Liver (tissue), 9 donors: ENCODE measurements around the gene ATF4. TPM values are rescaled to one million over a fixed set of nuclear protein-coding genes. Genes with fewer than 3 reads are reported as not detected.

Source experiments
- DNase-seq: peaks from one replicate; pipeline ENCODE4 v3.0.0-alpha.2; 2017; ENCODE audit warnings: low spot score
- H3K27ac ChIP-seq, 2 donors: one replicate each; pipeline ENCODE4 v1.7.0; 2013; ENCODE audit warnings: inconsistent platforms in 2 of 2, low read length in 2 of 2, control low read depth in 1 of 2, low read depth in 1 of 2, mild to moderate bottlenecking in 1 of 2
- H3K27me3 ChIP-seq, 4 donors: one replicate each; pipeline versions ENCODE4 v1.6.1 to v1.7.0; 2013; ENCODE audit warnings: low read length in 3 of 4, inconsistent platforms in 1 of 4, mild to moderate bottlenecking in 1 of 4, moderate library complexity in 1 of 4; ENCODE audit not compliant: control insufficient read depth in 4 of 4, insufficient read depth in 4 of 4
- H3K36me3 ChIP-seq, 4 donors: one replicate each; pipeline versions ENCODE4 v1.6.1 to v1.7.0; 2013; ENCODE audit warnings: low read length in 3 of 4, mild to moderate bottlenecking in 3 of 4, low read depth in 1 of 4, moderate library complexity in 1 of 4; ENCODE audit not compliant: control insufficient read depth in 4 of 4, insufficient read depth in 3 of 4
- H3K4me1 ChIP-seq, 4 donors: one replicate each; pipeline versions ENCODE4 v1.6.1 to v1.7.0; 2013; ENCODE audit warnings: low read length in 3 of 4, mild to moderate bottlenecking in 3 of 4, moderate library complexity in 1 of 4; ENCODE audit not compliant: control insufficient read depth in 4 of 4, insufficient read depth in 4 of 4
- H3K4me3 ChIP-seq, 3 donors: one replicate each; pipeline versions ENCODE4 v1.6.1 to v1.7.0; 2013; ENCODE audit warnings: low read length in 3 of 3, control low read depth in 1 of 3, low read depth in 1 of 3, mild to moderate bottlenecking in 1 of 3
- H3K9ac ChIP-seq, 2 donors: one replicate each; pipeline ENCODE4 v1.7.0; 2013; ENCODE audit warnings: low read length in 2 of 2, mild to moderate bottlenecking in 2 of 2, moderate library complexity in 2 of 2, control low read depth in 1 of 2, low read depth in 1 of 2
- H3K9me3 ChIP-seq, 4 donors: one replicate each; pipeline versions ENCODE4 v1.6.1 to v1.7.0; 2013; ENCODE audit warnings: low read length in 3 of 4; ENCODE audit not compliant: control insufficient read depth in 4 of 4
- ATF3 ChIP-seq: IDR thresholded peaks from 2 replicates; pipeline ENCODE4 v1.6.1; 2016; ENCODE audit warnings: antibody characterized with exemption
- EGR1 ChIP-seq, 2 donors: IDR thresholded peaks; 2 replicates each; pipeline ENCODE4 v1.6.1; 2016 to 2018; ENCODE audit warnings: antibody characterized with exemption in 2 of 2, low read depth in 2 of 2
- FOXA1 ChIP-seq: IDR thresholded peaks from 2 replicates; pipeline ENCODE4 v1.6.1; 2016; ENCODE audit warnings: antibody characterized with exemption
- FOXA2 ChIP-seq: IDR thresholded peaks from 2 replicates; pipeline ENCODE4 v1.6.1; 2016; ENCODE audit warnings: antibody characterized with exemption
- GABPA ChIP-seq, 2 donors: IDR thresholded peaks in 1 of 2; conservative IDR thresholded peaks in 1 of 2; 2 replicates each; pipeline ENCODE4 v1.6.1; 2016; ENCODE audit warnings: antibody characterized with exemption in 2 of 2, mild to moderate bottlenecking in 1 of 2, moderate library complexity in 1 of 2
- HNF4G ChIP-seq: IDR thresholded peaks from 2 replicates; pipeline ENCODE4 v1.6.1; 2016; ENCODE audit warnings: antibody characterized with exemption
- JUND ChIP-seq, 2 donors: IDR thresholded peaks; 2 replicates each; pipeline ENCODE4 v1.6.1; 2016; ENCODE audit warnings: antibody characterized with exemption in 2 of 2
- MAX ChIP-seq: IDR thresholded peaks from 2 replicates; pipeline ENCODE4 v1.6.1; 2016; ENCODE audit warnings: antibody characterized with exemption
- NR2F2 ChIP-seq: IDR thresholded peaks from 2 replicates; pipeline ENCODE4 v1.6.1; 2016; ENCODE audit warnings: antibody characterized with exemption
- RAD21 ChIP-seq, 2 donors: IDR thresholded peaks; 2 replicates each; pipeline ENCODE4 v1.6.1; 2016; ENCODE audit warnings: antibody characterized with exemption in 2 of 2, mild to moderate bottlenecking in 2 of 2
- RXRA ChIP-seq, 2 donors: IDR thresholded peaks; 2 replicates each; pipeline ENCODE4 v1.6.1; 2017 to 2018; ENCODE audit warnings: antibody characterized with exemption in 2 of 2, mild to moderate bottlenecking in 1 of 2
- SP1 ChIP-seq: IDR thresholded peaks from 2 replicates; pipeline ENCODE4 v1.6.1; 2018; ENCODE audit warnings: antibody characterized with exemption, mild to moderate bottlenecking
- TAF1 ChIP-seq: conservative IDR thresholded peaks from 2 replicates; pipeline ENCODE4 v1.6.1; 2016; ENCODE audit warnings: antibody characterized with exemption, mild to moderate bottlenecking
- YY1 ChIP-seq: IDR thresholded peaks from 2 replicates; pipeline ENCODE4 v1.6.1; 2016; ENCODE audit warnings: antibody characterized with exemption, mild to moderate bottlenecking
- WGBS: extraction: QIAGEN DNeasy Blood & Tissue Kit; methylation state at CpG from one replicate; pipeline ENCODE4 v1.1.7; 2013; 5-methylcytosine and 5-hydroxymethylcytosine counted together
- polyA plus RNA-seq, 2 donors: library from polyadenylated mRNA; stranded (reverse) in 1 of 2; unstranded in 1 of 2; fragments of 200-250 nt in 1 of 2; fragments of >200 nt in 1 of 2; fragmentation: Nextera tagmentation in 1 of 2; extraction: Ambion mirVana in 1 of 2; gene quantifications; one replicate each; pipeline versions ENCODE4 v1.2.1 to v1.2.3, GENCODE V29; 2013 to 2015
- total RNA-seq, 2 donors: library from RNA; depleted of rRNA; stranded (reverse); fragments of >200 nt; gene quantifications; one replicate each; pipeline ENCODE4 v1.2.3, GENCODE V29; 2014
- TF ChIP-seq, protein P1 (sequence below): IDR thresholded peaks from 2 replicates; pipeline ENCODE4 v1.6.1; 2016; ENCODE audit warnings: antibody characterized with exemption, mild to moderate bottlenecking
- TF ChIP-seq, protein P2 (sequence below): IDR thresholded peaks from 2 replicates; pipeline ENCODE4 v1.6.1; 2016; ENCODE audit warnings: antibody characterized with exemption
- donor health status: healthy.
- donor health status: healthy.
- donor health status: healthy.
- donor health status: healthy.
- donor health status: healthy.

ATF4 gene
- total and polyA plus RNA-seq, 4 donors, result 112 to 211 (median 169) TPM

- no peak for DNase-seq
- no peak overlapping the region for H3K4me3 ChIP-seq
- H3K27me3 ChIP-seq, result no peaks in the 10 kb centered on the region
- H3K9me3 ChIP-seq, result no peaks in the 10 kb centered on the region
- H3K36me3 ChIP-seq, result peaks cover 16 to 69% (median 56%) of the 10 kb centered on the region in 4 donors
- no peak overlapping the region for H3K27ac ChIP-seq
- no peak for TF ChIP-seq NR2F2
- no peak for TF ChIP-seq JUND (IDR thresholded peaks at IDR 0.05)
- TF ChIP-seq, protein P1, sequence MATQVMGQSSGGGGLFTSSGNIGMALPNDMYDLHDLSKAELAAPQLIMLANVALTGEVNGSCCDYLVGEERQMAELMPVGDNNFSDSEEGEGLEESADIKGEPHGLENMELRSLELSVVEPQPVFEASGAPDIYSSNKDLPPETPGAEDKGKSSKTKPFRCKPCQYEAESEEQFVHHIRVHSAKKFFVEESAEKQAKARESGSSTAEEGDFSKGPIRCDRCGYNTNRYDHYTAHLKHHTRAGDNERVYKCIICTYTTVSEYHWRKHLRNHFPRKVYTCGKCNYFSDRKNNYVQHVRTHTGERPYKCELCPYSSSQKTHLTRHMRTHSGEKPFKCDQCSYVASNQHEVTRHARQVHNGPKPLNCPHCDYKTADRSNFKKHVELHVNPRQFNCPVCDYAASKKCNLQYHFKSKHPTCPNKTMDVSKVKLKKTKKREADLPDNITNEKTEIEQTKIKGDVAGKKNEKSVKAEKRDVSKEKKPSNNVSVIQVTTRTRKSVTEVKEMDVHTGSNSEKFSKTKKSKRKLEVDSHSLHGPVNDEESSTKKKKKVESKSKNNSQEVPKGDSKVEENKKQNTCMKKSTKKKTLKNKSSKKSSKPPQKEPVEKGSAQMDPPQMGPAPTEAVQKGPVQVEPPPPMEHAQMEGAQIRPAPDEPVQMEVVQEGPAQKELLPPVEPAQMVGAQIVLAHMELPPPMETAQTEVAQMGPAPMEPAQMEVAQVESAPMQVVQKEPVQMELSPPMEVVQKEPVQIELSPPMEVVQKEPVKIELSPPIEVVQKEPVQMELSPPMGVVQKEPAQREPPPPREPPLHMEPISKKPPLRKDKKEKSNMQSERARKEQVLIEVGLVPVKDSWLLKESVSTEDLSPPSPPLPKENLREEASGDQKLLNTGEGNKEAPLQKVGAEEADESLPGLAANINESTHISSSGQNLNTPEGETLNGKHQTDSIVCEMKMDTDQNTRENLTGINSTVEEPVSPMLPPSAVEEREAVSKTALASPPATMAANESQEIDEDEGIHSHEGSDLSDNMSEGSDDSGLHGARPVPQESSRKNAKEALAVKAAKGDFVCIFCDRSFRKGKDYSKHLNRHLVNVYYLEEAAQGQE, result no peak
- no peak for TF ChIP-seq TAF1
- TF ChIP-seq SP1, result no peak
- no peak for TF ChIP-seq EGR1 (IDR thresholded peaks at IDR 0.05; ENCODE audit: low read depth in 2 of 2)
- no peak overlapping the region for H3K9ac ChIP-seq
- WGBS, result 77% methylated on average over 4 of the region's 4 CpGs
- H3K4me1 ChIP-seq, result peaks cover 1 to 8% (median 7%) of the 10 kb centered on the region in 4 donors
Observed at GRCh38 chr22:39508393-39508792, 12.0 kb upstream of the ATF4 start.

DNA sequence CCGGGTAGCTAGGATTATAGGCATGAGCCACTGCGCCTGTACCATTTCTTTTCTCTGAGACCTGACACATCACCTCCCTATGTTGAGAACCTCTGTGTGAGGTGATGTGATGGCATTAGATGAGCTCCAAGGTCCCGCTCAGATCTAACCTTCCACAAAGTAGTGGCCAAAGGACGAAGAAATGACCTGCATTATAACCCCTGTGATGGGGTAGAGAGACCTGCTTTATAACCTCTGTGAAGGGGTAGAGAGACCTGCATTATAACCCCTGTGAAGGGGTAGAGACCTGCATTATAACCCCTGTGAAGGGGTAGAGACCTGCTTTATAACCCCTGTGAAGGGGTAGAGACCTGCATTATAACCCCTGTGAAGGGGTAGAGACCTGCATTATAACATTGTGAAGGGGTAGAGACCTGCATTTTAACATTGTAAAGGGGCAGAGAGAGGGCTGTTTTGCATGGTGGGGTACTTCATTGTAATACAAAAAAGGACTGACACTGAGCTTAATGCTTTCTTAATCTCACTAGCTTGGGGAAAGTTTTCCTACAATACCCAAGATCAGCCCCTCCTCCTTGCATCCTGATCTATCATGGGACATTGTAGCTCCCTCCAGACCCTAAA, 9.7 kb upstream of the ATF4 start:
- Histone ChIP-seq H3K9ac (no peak overlapping the region), H3K9me3 (no peaks in the 10 kb centered on the region), H3K27me3 (no peaks in the 10 kb centered on the region), H3K36me3 (peaks cover 15 to 77% (median 69%) of the 10 kb centered on the region in 4 donors), H3K27ac (no peak overlapping the region), H3K4me3 (no peak overlapping the region), H3K4me1 (peaks cover 0 to 8% (median 0%) of the 10 kb centered on the region in 4 donors)
- DNase-seq, result no peak
- TF ChIP-seq, protein P2, sequence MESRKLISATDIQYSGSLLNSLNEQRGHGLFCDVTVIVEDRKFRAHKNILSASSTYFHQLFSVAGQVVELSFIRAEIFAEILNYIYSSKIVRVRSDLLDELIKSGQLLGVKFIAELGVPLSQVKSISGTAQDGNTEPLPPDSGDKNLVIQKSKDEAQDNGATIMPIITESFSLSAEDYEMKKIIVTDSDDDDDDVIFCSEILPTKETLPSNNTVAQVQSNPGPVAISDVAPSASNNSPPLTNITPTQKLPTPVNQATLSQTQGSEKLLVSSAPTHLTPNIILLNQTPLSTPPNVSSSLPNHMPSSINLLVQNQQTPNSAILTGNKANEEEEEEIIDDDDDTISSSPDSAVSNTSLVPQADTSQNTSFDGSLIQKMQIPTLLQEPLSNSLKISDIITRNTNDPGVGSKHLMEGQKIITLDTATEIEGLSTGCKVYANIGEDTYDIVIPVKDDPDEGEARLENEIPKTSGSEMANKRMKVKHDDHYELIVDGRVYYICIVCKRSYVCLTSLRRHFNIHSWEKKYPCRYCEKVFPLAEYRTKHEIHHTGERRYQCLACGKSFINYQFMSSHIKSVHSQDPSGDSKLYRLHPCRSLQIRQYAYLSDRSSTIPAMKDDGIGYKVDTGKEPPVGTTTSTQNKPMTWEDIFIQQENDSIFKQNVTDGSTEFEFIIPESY, result no peak
- no peak for TF ChIP-seq RXRA (IDR thresholded peaks at IDR 0.05)
- TF ChIP-seq NR2F2, result no peak
- WGBS, result 94% methylated on average over 4 of the region's 4 CpGs

DNA sequence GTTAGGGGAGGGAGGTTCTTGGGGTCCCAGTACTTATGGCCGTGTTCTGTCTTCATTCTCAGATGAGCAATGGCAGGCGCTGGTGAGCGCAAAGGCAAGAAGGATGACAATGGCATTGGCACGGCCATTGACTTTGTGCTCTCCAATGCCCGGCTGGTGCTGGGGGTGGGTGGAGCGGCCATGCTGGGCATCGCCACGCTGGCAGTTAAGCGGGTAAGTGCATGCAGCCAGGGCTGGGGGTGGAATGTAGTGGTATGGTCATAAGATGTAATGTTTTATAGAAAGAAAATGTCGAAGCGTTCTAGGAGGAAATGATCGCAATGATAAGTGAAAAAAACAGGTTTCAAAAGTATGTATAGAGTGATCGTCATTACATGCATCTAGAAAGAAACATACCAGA, 9.1 kb upstream of the ATF4 start:
- no peaks in the 10 kb centered on the region for H3K27me3 ChIP-seq
- peaks cover 0 to 8% (median 0%) of the 10 kb centered on the region in 4 donors for H3K4me1 ChIP-seq
- DNase-seq, result no peak
- no peak overlapping the region for H3K27ac ChIP-seq
- no peaks in the 10 kb centered on the region for H3K9me3 ChIP-seq
- H3K9ac ChIP-seq, result no peak overlapping the region
- WGBS, result 95% methylated on average over 13 of the region's 13 CpGs
- H3K4me3 ChIP-seq, result no peak overlapping the region
- H3K36me3 ChIP-seq, result peaks cover 15 to 76% (median 67%) of the 10 kb centered on the region in 4 donors
- TF ChIP-seq GABPA (IDR thresholded peaks at IDR 0.05 in 1 of 2, conservative IDR thresholded peaks at IDR 0.05 in 1 of 2), result no peak
- TF ChIP-seq NR2F2, result no peak
- TF ChIP-seq, protein P1, result no peak
- TF ChIP-seq EGR1 (IDR thresholded peaks at IDR 0.05; ENCODE audit: low read depth in 2 of 2), result no peak
- no peak for TF ChIP-seq MAX
- TF ChIP-seq JUND (IDR thresholded peaks at IDR 0.05), result no peak
- no peak for TF ChIP-seq FOXA1
- TF ChIP-seq SP1, result no peak
- no peak for TF ChIP-seq YY1
- TF ChIP-seq FOXA2, result no peak
- TF ChIP-seq RXRA (IDR thresholded peaks at IDR 0.05), result no peak
- TF ChIP-seq ATF3, result no peak
- TF ChIP-seq RAD21 (IDR thresholded peaks at IDR 0.05), result no peak
- TF ChIP-seq HNF4G, result no peak
